ENCODE results near the gene RUVBL2.
"Not testable (repeated sequence)": the region's sequence is repeated elsewhere in the genome, so short reads cannot be mapped to it uniquely, and the experiment has no call there.

DNA sequence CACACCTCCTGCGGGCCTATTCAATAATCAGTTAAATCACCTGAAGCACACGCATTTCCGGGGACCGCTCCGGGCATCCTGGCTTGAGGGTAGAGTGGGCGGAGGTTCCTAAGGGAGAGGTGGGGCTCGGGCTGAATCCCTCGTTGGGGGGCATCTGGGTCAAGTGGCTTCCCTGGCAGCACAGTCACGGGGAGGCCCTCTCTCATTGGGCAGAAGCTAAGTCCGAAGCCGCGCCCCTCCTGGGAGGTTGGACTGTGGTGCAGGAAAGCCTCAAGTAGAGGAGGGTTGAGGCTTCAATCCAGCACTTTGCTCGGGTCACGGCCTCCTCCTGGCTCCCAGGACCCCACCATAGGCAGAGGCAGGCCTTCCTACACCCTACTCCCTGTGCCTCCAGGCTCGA, 49.9 kb downstream of the RUVBL2 start, which contains the start of gene CGB5:
- not testable (repeated sequence) for TF ChIP-seq POLR2A (IDR thresholded peaks at IDR 0.05)
- TF ChIP-seq, protein P1, sequence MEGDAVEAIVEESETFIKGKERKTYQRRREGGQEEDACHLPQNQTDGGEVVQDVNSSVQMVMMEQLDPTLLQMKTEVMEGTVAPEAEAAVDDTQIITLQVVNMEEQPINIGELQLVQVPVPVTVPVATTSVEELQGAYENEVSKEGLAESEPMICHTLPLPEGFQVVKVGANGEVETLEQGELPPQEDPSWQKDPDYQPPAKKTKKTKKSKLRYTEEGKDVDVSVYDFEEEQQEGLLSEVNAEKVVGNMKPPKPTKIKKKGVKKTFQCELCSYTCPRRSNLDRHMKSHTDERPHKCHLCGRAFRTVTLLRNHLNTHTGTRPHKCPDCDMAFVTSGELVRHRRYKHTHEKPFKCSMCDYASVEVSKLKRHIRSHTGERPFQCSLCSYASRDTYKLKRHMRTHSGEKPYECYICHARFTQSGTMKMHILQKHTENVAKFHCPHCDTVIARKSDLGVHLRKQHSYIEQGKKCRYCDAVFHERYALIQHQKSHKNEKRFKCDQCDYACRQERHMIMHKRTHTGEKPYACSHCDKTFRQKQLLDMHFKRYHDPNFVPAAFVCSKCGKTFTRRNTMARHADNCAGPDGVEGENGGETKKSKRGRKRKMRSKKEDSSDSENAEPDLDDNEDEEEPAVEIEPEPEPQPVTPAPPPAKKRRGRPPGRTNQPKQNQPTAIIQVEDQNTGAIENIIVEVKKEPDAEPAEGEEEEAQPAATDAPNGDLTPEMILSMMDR (IDR thresholded peaks at IDR 0.05) = not testable (repeated sequence)

Measured in gastroesophageal sphincter (tissue), 3 donors.